ENCODE measurements around the gene VEZT. TPM values are rescaled to one million over a fixed set of nuclear protein-coding genes. Genes with fewer than 3 reads are reported as not detected.

Gene VEZT
- total RNA-seq, 2 experiments from 2014 or later: 57.7 to 77.1 TPM

DNA sequence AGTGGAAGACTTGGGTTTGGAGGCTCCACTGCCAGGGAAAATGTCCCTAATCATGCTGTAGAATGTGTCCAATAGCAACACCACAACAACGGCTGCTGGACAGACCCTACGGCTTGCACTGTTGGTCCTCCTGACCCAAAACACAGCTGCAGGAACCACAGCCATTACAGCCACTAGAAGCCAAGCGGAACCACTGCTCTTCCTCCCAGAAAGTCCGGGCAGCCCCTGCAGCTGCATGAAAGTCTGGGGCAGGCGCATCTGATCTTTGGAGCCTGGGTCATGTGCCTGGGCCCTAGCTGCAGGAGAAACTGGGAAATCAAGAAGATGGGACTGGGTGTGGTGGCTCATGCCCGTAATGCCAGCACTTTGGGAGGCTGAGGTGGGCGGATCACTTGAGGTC, 131.7 kb downstream of the VEZT start:
- BruUV-seq (replicated peaks): no TSS peak
- Histone ChIP-seq H3K36me3 (ENCODE audit: insufficient read depth, low read length) (no peaks in the 10 kb centered on the region), H3K27ac (ENCODE audit: low read depth, low read length, poor library complexity, severe bottlenecking) (peak overlapping the region; percentile 63), H2AFZ (ENCODE audit: low read length) (peak overlapping the region; percentile 75), H3K4me3 (ENCODE audit: low read depth, low read length, poor library complexity, severe bottlenecking) (peak overlapping the region; percentile 25), H3K4me2 (ENCODE audit: low read length) (peak overlapping the region; percentile 63), H3K4me1 (ENCODE audit: insufficient read depth, low read length, poor library complexity, severe bottlenecking) (peaks cover 87% of the 10 kb centered on the region), H3K9me2 (ENCODE audit: insufficient read depth, low read length) (no peaks in the 10 kb centered on the region), H3K9me3 (ENCODE audit: low read length) (no peaks in the 10 kb centered on the region), H4K20me1 (ENCODE audit: insufficient read depth, low read length) (no peaks in the 10 kb centered on the region), H3K79me2 (ENCODE audit: insufficient read depth, low read depth, low read length) (no peaks in the 10 kb centered on the region)
- ChIA-PET CTCF (ENCODE audit: unreplicated experiment) (no interaction called here), POLR2A (interaction anchor here (0.6 to 2.0 kb wide), 5 partner anchors 10 to 1065 kb away, joined by 3 to 7 read pairs (median 4); partner anchors contain the start of gene METAP2)
- TF ChIP-seq EZH2phosphoT487 (IDR thresholded peaks at IDR 0.05; ENCODE audit: borderline replicate concordance, low read depth, low read length): no peak
- peak; percentile 81 for DNase-seq (ENCODE audit: low spot score)
- intact Hi-C loops (cut with micrococcal nuclease; ENCODE audit: unreplicated experiment): loop anchor here (2.0 kb wide), 1 partner anchor 80 kb away; no protein-coding TSS in a partner anchor

DNA sequence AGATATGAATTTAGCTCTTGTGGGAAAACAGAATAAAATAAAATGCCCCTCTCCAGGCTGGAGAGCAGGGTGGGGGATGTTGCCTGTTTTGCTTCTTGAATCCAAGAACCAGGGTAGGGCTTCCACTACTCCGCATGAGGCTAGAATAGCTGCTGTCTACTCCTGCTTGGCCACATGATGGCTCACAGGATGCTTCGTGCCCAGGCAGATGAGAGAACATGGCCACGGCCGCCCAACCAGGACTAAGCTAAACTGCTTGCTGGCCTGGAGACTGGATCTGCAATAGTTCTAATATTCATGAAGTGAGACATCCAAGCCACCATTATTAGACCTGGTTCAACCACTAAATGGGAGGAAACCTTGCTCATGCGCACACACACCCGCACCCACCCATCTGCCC, 134.1 kb downstream of the VEZT start:
- TF ChIP-seq EZH2phosphoT487 (IDR thresholded peaks at IDR 0.05; ENCODE audit: borderline replicate concordance, low read depth, low read length): no peak
- TF ChIP-seq, protein P1, sequence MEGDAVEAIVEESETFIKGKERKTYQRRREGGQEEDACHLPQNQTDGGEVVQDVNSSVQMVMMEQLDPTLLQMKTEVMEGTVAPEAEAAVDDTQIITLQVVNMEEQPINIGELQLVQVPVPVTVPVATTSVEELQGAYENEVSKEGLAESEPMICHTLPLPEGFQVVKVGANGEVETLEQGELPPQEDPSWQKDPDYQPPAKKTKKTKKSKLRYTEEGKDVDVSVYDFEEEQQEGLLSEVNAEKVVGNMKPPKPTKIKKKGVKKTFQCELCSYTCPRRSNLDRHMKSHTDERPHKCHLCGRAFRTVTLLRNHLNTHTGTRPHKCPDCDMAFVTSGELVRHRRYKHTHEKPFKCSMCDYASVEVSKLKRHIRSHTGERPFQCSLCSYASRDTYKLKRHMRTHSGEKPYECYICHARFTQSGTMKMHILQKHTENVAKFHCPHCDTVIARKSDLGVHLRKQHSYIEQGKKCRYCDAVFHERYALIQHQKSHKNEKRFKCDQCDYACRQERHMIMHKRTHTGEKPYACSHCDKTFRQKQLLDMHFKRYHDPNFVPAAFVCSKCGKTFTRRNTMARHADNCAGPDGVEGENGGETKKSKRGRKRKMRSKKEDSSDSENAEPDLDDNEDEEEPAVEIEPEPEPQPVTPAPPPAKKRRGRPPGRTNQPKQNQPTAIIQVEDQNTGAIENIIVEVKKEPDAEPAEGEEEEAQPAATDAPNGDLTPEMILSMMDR (conservative IDR thresholded peaks at IDR 0.05; ENCODE audit: low read length): no peak
- CTCF ChIA-PET (ENCODE audit: unreplicated experiment): interaction anchor here (1.1 kb wide), 1 partner anchor 14 kb away, joined by 4 read pairs; no protein-coding TSS in a partner anchor
- POLR2A ChIA-PET: interaction anchor here (1.2 to 2.4 kb wide), 3 partner anchors 8 to 88 kb away, joined by 3 to 22 read pairs (median 14); no protein-coding TSS in a partner anchor
- Histone ChIP-seq H4K20me1 (ENCODE audit: insufficient read depth, low read length) (no peaks in the 10 kb centered on the region), H3K27ac (ENCODE audit: low read depth, low read length, poor library complexity, severe bottlenecking) (peak overlapping the region; percentile 63), H2AFZ (ENCODE audit: low read length) (peak overlapping the region; percentile 67), H3K9me2 (ENCODE audit: insufficient read depth, low read length) (no peaks in the 10 kb centered on the region), H3K4me2 (ENCODE audit: low read length) (no peak overlapping the region), H3K4me1 (ENCODE audit: insufficient read depth, low read length, poor library complexity, severe bottlenecking) (peaks cover 62% of the 10 kb centered on the region), H3K9me3 (ENCODE audit: low read length) (no peaks in the 10 kb centered on the region), H3K4me3 (ENCODE audit: low read depth, low read length, poor library complexity, severe bottlenecking) (no peak overlapping the region), H3K36me3 (ENCODE audit: insufficient read depth, low read length) (no peaks in the 10 kb centered on the region), H3K79me2 (ENCODE audit: insufficient read depth, low read depth, low read length) (no peaks in the 10 kb centered on the region)
- intact Hi-C loops (cut with micrococcal nuclease; ENCODE audit: unreplicated experiment): no loop called here
- BruUV-seq (replicated peaks): no TSS peak
- no peak for DNase-seq (ENCODE audit: low spot score)

Small RNA genes lying within 50 kb of the gene (microRNA-seq; reads per million reads assigned to microRNA genes)
- gene MIR331 (ENCODE audit: borderline replicate concordance) (593 reads per million, percentile 78 among the genes with 10 or more reads in this experiment), gene MIR3685 (ENCODE audit: borderline replicate concordance) (not detected)

Small RNA genes lying within 50 kb of the gene (small RNA-seq; reads per million reads assigned to genes)
- 0.36 reads per million for gene MIR331
- gene MIR3685: not detected
- not detected for gene RF00019
- not detected for gene RNU6-808P

Other genes with a start within 250 kb of the VEZT start
- 109 and 127 TPM in 2 replicates for gene NDUFA12, start 214.1 kb upstream of the VEZT start, total RNA-seq (2014; rRNA removed; shearing (Covaris generic))
- 147 TPM in 2 replicates for gene NDUFA12, start 214.1 kb upstream of the VEZT start, total RNA-seq (2022)
- 37.5 and 43.4 TPM in 2 replicates for gene NR2C1, start 144.2 kb upstream of the VEZT start, total RNA-seq (2014; rRNA removed; shearing (Covaris generic))
- 42.8 and 55.7 TPM in 2 replicates for gene NR2C1, start 144.2 kb upstream of the VEZT start, total RNA-seq (2022)
- 5.6 and 7.3 TPM in 2 replicates for gene FGD6, start 340 bp upstream of the VEZT start, total RNA-seq (2014; rRNA removed; shearing (Covaris generic))
- 7.8 and 11.2 TPM in 2 replicates for gene FGD6, start 340 bp upstream of the VEZT start, total RNA-seq (2022)

All from OCI-LY7 (cell line).